ENCODE measurements around the gene AQP10.
"Not testable (repeated sequence)": the region's sequence is repeated elsewhere in the genome, so short reads cannot be mapped to it uniquely, and the experiment has no call there.

Gene AQP10

GRCh38 chr1:154352581-154353459 lies 31.9 kb downstream of the AQP10 start:
- no peak for DNase-seq (ENCODE audit: low read depth, low spot score)
- H3K9ac ChIP-seq (ENCODE audit: insufficient read length), result peak overlapping the region; percentile 66
- H3K27ac ChIP-seq, result no peak overlapping the region
- H3K9me3 ChIP-seq (ENCODE audit: low read depth, low read length), result no peaks in the 10 kb centered on the region
- TF ChIP-seq POLR2AphosphoS5 (IDR thresholded peaks at IDR 0.05; ENCODE audit: borderline replicate concordance, low read depth, low read length), result no peak; the same call in 1 of the 2 replicates
- no peak for TF ChIP-seq FOXP2 (optimal IDR thresholded peaks at IDR 0.05; ENCODE audit: control extremely low read depth, extremely low read length, insufficient read depth)
- no peak for TF ChIP-seq EZH2 (IDR thresholded peaks at IDR 0.05)
- peak overlapping the region; percentile 94 for H3K4me3 ChIP-seq
- H3K36me3 ChIP-seq (ENCODE audit: insufficient read depth, low read length), result peaks cover 7% of the 10 kb centered on the region; the same call in 1 of the 2 replicates

DNA sequence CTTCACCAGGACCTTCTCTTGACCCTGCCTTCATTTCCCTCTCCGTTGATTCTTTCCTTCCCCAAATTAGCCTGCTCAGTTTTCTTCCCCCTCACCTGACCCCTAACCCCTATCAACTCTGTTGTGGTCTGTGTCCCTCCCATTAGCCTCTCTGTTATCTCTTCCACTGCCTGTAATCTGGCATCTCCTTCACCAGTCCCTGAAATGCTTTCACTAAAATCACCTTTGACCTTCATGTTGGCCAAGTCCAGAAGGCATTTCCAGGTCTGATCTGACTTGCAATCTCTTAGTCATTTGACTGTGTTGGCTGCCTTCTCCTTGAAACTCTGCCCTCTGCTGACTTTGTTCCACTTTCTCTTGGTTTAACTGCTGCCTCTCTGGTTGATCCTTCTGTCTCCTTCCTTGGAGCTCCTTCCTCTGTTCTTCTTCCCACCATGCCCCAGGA lies 32.6 kb downstream of the AQP10 start:
- Histone ChIP-seq H3K36me3 (ENCODE audit: insufficient read depth, low read length) (peaks cover 7% of the 10 kb centered on the region; the same call in 1 of the 2 replicates), H3K27ac (no peak overlapping the region), H3K9ac (ENCODE audit: insufficient read length) (peak overlapping the region; percentile 66), H3K9me3 (ENCODE audit: low read depth, low read length) (no peaks in the 10 kb centered on the region), H3K4me3 (peak overlapping the region; percentile 94)
- DNase-seq (ENCODE audit: low read depth, low spot score), result no peak
- TF ChIP-seq EZH2 (IDR thresholded peaks at IDR 0.05) (no peak), FOXP2 (optimal IDR thresholded peaks at IDR 0.05; ENCODE audit: control extremely low read depth, extremely low read length, insufficient read depth) (no peak), POLR2AphosphoS5 (IDR thresholded peaks at IDR 0.05; ENCODE audit: borderline replicate concordance, low read depth, low read length) (no peak)

GRCh38 chr1:154353966-154354365 lies 33.1 kb downstream of the AQP10 start:
- Histone ChIP-seq H3K27ac (no peak overlapping the region), H3K36me3 (ENCODE audit: insufficient read depth, low read length) (peaks cover 6% of the 10 kb centered on the region; the same call in 1 of the 2 replicates), H3K9ac (ENCODE audit: insufficient read length) (no peak overlapping the region), H3K4me3 (no peak overlapping the region), H3K9me3 (ENCODE audit: low read depth, low read length) (no peaks in the 10 kb centered on the region)
- DNase-seq (ENCODE audit: low read depth, low spot score), result no peak
- TF ChIP-seq POLR2AphosphoS5 (IDR thresholded peaks at IDR 0.05; ENCODE audit: borderline replicate concordance, low read depth, low read length) (no peak), EZH2 (IDR thresholded peaks at IDR 0.05) (no peak), FOXP2 (optimal IDR thresholded peaks at IDR 0.05; ENCODE audit: control extremely low read depth, extremely low read length, insufficient read depth) (no peak)

- no peaks in the 10 kb centered on the region for H3K36me3 ChIP-seq (ENCODE audit: insufficient read depth, low read length)
- H3K27ac ChIP-seq, result no peak overlapping the region
- no peak overlapping the region for H3K9ac ChIP-seq (ENCODE audit: insufficient read length)
- no peaks in the 10 kb centered on the region for H3K9me3 ChIP-seq (ENCODE audit: low read depth, low read length)
- no peak for DNase-seq (ENCODE audit: low read depth, low spot score)
- no peak overlapping the region for H3K4me3 ChIP-seq
- TF ChIP-seq FOXP2 (optimal IDR thresholded peaks at IDR 0.05; ENCODE audit: control extremely low read depth, extremely low read length, insufficient read depth) (no peak), EZH2 (IDR thresholded peaks at IDR 0.05) (no peak), POLR2AphosphoS5 (IDR thresholded peaks at IDR 0.05; ENCODE audit: borderline replicate concordance, low read depth, low read length) (no peak)
These were observed 37.6 kb downstream of the AQP10 start for GRCh38 chr1:154358519-154358918.

GRCh38 chr1:154360288-154360687 lies 39.4 kb downstream of the AQP10 start:
- Histone ChIP-seq H3K36me3 (ENCODE audit: insufficient read depth, low read length) (no peaks in the 10 kb centered on the region), H3K27ac (no peak overlapping the region), H3K9me3 (ENCODE audit: low read depth, low read length) (no peaks in the 10 kb centered on the region), H3K9ac (ENCODE audit: insufficient read length) (no peak overlapping the region), H3K4me3 (no peak overlapping the region)
- DNase-seq (ENCODE audit: low read depth, low spot score), result no peak
- TF ChIP-seq POLR2AphosphoS5 (IDR thresholded peaks at IDR 0.05; ENCODE audit: borderline replicate concordance, low read depth, low read length), result no peak
- no peak for TF ChIP-seq FOXP2 (optimal IDR thresholded peaks at IDR 0.05; ENCODE audit: control extremely low read depth, extremely low read length, insufficient read depth)
- TF ChIP-seq EZH2 (IDR thresholded peaks at IDR 0.05), result no peak

DNA sequence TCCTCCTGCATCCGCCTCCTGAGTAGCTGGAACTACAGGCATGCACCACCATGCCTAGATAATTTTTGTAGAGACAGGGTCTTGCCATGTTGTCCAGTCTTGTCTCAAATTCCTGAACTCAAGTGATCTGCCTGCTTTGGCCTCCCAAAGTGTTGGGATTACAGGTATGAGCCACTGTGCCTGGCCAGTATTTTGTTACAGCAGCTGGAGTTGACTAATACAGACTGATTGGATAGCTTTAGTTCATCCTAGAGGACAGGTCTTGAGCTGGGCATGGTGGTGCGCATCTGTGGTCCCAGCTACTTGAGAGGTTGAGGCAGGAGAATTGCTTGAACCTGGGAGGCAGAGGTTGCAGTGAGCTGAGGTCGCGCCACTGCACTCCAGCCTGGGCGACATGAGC lies 40.0 kb downstream of the AQP10 start:
- not testable (repeated sequence) for H3K4me3 ChIP-seq; H3K27ac ChIP-seq; H3K36me3 ChIP-seq (ENCODE audit: insufficient read depth, low read length); DNase-seq (ENCODE audit: low read depth, low spot score); H3K9me3 ChIP-seq (ENCODE audit: low read depth, low read length); H3K9ac ChIP-seq (ENCODE audit: insufficient read length)

DNA sequence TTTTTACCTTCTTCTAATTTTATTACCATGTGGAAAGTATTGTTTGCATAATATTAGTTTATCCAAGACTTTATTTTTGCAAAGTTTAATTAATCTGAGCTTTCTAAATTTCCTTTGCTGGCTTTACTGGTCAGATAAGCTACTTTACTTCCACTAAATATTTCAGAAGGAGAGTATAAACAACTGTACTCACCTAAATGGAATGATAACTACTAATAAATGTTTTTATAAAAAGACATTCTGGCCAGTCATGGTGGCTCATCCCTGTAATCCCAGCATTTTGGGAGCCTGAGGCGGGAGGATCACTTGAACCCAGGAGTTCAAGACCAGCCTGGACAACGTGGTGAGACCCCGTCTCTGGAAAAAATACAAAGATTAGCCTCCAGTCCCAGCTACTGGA lies 40.5 kb downstream of the AQP10 start:
- Histone ChIP-seq H3K4me3 (no peak overlapping the region), H3K9me3 (ENCODE audit: low read depth, low read length) (no peaks in the 10 kb centered on the region), H3K27ac (no peak overlapping the region), H3K9ac (ENCODE audit: insufficient read length) (no peak overlapping the region), H3K36me3 (ENCODE audit: insufficient read depth, low read length) (no peaks in the 10 kb centered on the region)
- TF ChIP-seq POLR2AphosphoS5 (IDR thresholded peaks at IDR 0.05; ENCODE audit: borderline replicate concordance, low read depth, low read length) (no peak), FOXP2 (optimal IDR thresholded peaks at IDR 0.05; ENCODE audit: control extremely low read depth, extremely low read length, insufficient read depth) (no peak)
- no peak for DNase-seq (ENCODE audit: low read depth, low spot score)

GRCh38 chr1:154371436-154371835 lies 50.5 kb downstream of the AQP10 start:
- TF ChIP-seq POLR2AphosphoS5 (IDR thresholded peaks at IDR 0.05; ENCODE audit: borderline replicate concordance, low read depth, low read length), result no peak
- no peak for TF ChIP-seq FOXP2 (optimal IDR thresholded peaks at IDR 0.05; ENCODE audit: control extremely low read depth, extremely low read length, insufficient read depth)
- TF ChIP-seq EZH2 (IDR thresholded peaks at IDR 0.05), result no peak
- Histone ChIP-seq H3K9me3 (ENCODE audit: low read depth, low read length) (no peaks in the 10 kb centered on the region), H3K27ac (no peak overlapping the region), H3K4me3 (no peak overlapping the region), H3K36me3 (ENCODE audit: insufficient read depth, low read length) (no peaks in the 10 kb centered on the region), H3K9ac (ENCODE audit: insufficient read length) (no peak overlapping the region)
- DNase-seq (ENCODE audit: low read depth, low spot score), result no peak

GRCh38 chr1:154373777-154374357 lies 53.0 kb downstream of the AQP10 start:
- not testable (repeated sequence) for H3K9ac ChIP-seq (ENCODE audit: insufficient read length); H3K4me3 ChIP-seq; H3K9me3 ChIP-seq (ENCODE audit: low read depth, low read length); H3K36me3 ChIP-seq (ENCODE audit: insufficient read depth, low read length); H3K27ac ChIP-seq; DNase-seq (ENCODE audit: low read depth, low spot score)

All from SK-N-MC (cell line).